ENCODE results near the gene GPX3. TPM values are rescaled to one million over a fixed set of nuclear protein-coding genes. Genes with fewer than 3 reads are reported as not detected.

The GPX3 gene
- total and polyA plus RNA-seq, 2 donors (not counting 1 experiment from before 2014, with no cell fraction given), result 182 to 267 TPM

- Histone ChIP-seq H3K9ac (ENCODE audit: insufficient read depth, low read length) (no peak overlapping the region), H3K4me2 (ENCODE audit: extremely low read depth, insufficient read depth, low read length) (peak overlapping the region; percentile 66), H4K20me1 (ENCODE audit: control insufficient read depth, extremely low read depth, insufficient read depth, low read length) (no peaks in the 10 kb centered on the region), H3K4me3 (replicated peaks in 1 of 4; ENCODE audit: control extremely low read depth in 1 of 4, insufficient read depth in 1 of 4, low read depth in 3 of 4, low read length in 4 of 4) (peak overlapping the region in 1 of 4 experiments; percentile 61), H2AFZ (ENCODE audit: low read length) (no peak overlapping the region), H3K36me3 (ENCODE audit: control insufficient read depth, insufficient read depth, low read length) (peaks cover under 1% of the 10 kb centered on the region), H3K79me2 (ENCODE audit: control insufficient read depth, insufficient read depth, low read length) (no peaks in the 10 kb centered on the region), H3K27me3 (ENCODE audit: control insufficient read depth, insufficient read depth, low read length) (no peaks in the 10 kb centered on the region), H3K27ac (ENCODE audit: insufficient read depth, low read length) (peak overlapping the region; percentile 80), H3K4me1 (ENCODE audit: control insufficient read depth, extremely low read depth, insufficient read depth, low read length) (peaks cover 36% of the 10 kb centered on the region), H3K9me3 (ENCODE audit: control insufficient read depth, insufficient read depth, low read depth, low read length) (no peaks in the 10 kb centered on the region)
- TF ChIP-seq CTCF (conservative IDR thresholded peaks at IDR 0.05 in 1 of 2, IDR thresholded peaks at IDR 0.05 in 1 of 2; ENCODE audit: low read depth in 1 of 2, low read length in 2 of 2) (no peak), EZH2 (IDR thresholded peaks at IDR 0.05; ENCODE audit: low read length, missing control alignments) (no peak)
- DNase-seq (ENCODE audit: low read depth in 2 of 2), result peak in 1 of 2 donors; percentile 72
These were observed 2.2 kb downstream of the GPX3 start for GRCh38 chr5:151022511-151023018.

GRCh38 chr5:151023047-151023615, 2.7 kb downstream of the GPX3 start:
- Histone ChIP-seq H2AFZ (ENCODE audit: low read length) (no peak overlapping the region), H3K9ac (ENCODE audit: insufficient read depth, low read length) (no peak overlapping the region), H3K27me3 (ENCODE audit: control insufficient read depth, insufficient read depth, low read length) (no peaks in the 10 kb centered on the region), H3K4me1 (ENCODE audit: control insufficient read depth, extremely low read depth, insufficient read depth, low read length) (peaks cover 36% of the 10 kb centered on the region), H3K79me2 (ENCODE audit: control insufficient read depth, insufficient read depth, low read length) (no peaks in the 10 kb centered on the region), H3K36me3 (ENCODE audit: control insufficient read depth, insufficient read depth, low read length) (peaks cover 6% of the 10 kb centered on the region), H3K27ac (ENCODE audit: insufficient read depth, low read length) (peak overlapping the region; percentile 80), H4K20me1 (ENCODE audit: control insufficient read depth, extremely low read depth, insufficient read depth, low read length) (no peaks in the 10 kb centered on the region), H3K9me3 (ENCODE audit: control insufficient read depth, insufficient read depth, low read depth, low read length) (no peaks in the 10 kb centered on the region), H3K4me2 (ENCODE audit: extremely low read depth, insufficient read depth, low read length) (peak overlapping the region; percentile 66), H3K4me3 (replicated peaks in 1 of 4; ENCODE audit: control extremely low read depth in 1 of 4, insufficient read depth in 1 of 4, low read depth in 3 of 4, low read length in 4 of 4) (peak overlapping the region in 1 of 4 experiments; percentile 61)
- peak; percentile 74 to 85 for DNase-seq (ENCODE audit: low read depth in 2 of 2)
- TF ChIP-seq EZH2 (IDR thresholded peaks at IDR 0.05; ENCODE audit: low read length, missing control alignments) (no peak), CTCF (conservative IDR thresholded peaks at IDR 0.05 in 1 of 2, IDR thresholded peaks at IDR 0.05 in 1 of 2; ENCODE audit: low read depth in 1 of 2, low read length in 2 of 2) (no peak)

- DNase-seq (ENCODE audit: low read depth in 2 of 2), result peak; percentile 73 to 74
- no peaks in the 10 kb centered on the region for H3K9me3 ChIP-seq (ENCODE audit: control insufficient read depth, insufficient read depth, low read depth, low read length)
- peak overlapping the region; percentile 66 for H3K4me2 ChIP-seq (ENCODE audit: extremely low read depth, insufficient read depth, low read length)
- TF ChIP-seq CTCF (conservative IDR thresholded peaks at IDR 0.05 in 1 of 2, IDR thresholded peaks at IDR 0.05 in 1 of 2; ENCODE audit: low read depth in 1 of 2, low read length in 2 of 2) (no peak), EZH2 (IDR thresholded peaks at IDR 0.05; ENCODE audit: low read length, missing control alignments) (no peak)
- peaks cover 36% of the 10 kb centered on the region for H3K4me1 ChIP-seq (ENCODE audit: control insufficient read depth, extremely low read depth, insufficient read depth, low read length)
- H3K27me3 ChIP-seq (ENCODE audit: control insufficient read depth, insufficient read depth, low read length), result no peaks in the 10 kb centered on the region
- H3K27ac ChIP-seq (ENCODE audit: insufficient read depth, low read length), result peak overlapping the region; percentile 80
- H3K79me2 ChIP-seq (ENCODE audit: control insufficient read depth, insufficient read depth, low read length), result no peaks in the 10 kb centered on the region
- H3K9ac ChIP-seq (ENCODE audit: insufficient read depth, low read length), result no peak overlapping the region
- no peak overlapping the region for H3K4me3 ChIP-seq (replicated peaks in 1 of 4; ENCODE audit: control extremely low read depth in 1 of 4, insufficient read depth in 1 of 4, low read depth in 3 of 4, low read length in 4 of 4)
- H2AFZ ChIP-seq (ENCODE audit: low read length), result no peak overlapping the region
- H3K36me3 ChIP-seq (ENCODE audit: control insufficient read depth, insufficient read depth, low read length), result peaks cover 11% of the 10 kb centered on the region
- no peaks in the 10 kb centered on the region for H4K20me1 ChIP-seq (ENCODE audit: control insufficient read depth, extremely low read depth, insufficient read depth, low read length)
These were observed 3.3 kb downstream of the GPX3 start for GRCh38 chr5:151023651-151024050.

Data from fibroblast of lung (primary cell).